HEK293 (cell line): Measurements from ENCODE around the gene DCST2.

Experiments
- CTCF ChIA-PET: fragments of 350-600 bp; formaldehyde crosslinking; extraction: SDS; loops from one replicate; lab custom pipeline; 2021; ENCODE audit warnings: antibody characterized with exemption; lab: Yijun Ruan, JAX
- POLR2A ChIA-PET: fragments of 300-600 bp; formaldehyde crosslinking; extraction: SDS; loops from one replicate; lab custom pipeline; 2020; ENCODE audit warnings: antibody characterized with exemption, inconsistent platforms; lab: Yijun Ruan, JAX
- H3K27ac ChIP-seq: fragments of 200-500 bp; sonication (Bioruptor generic); 2 replicates; pipeline ENCODE4 v1.5.1; 2014; ENCODE audit warnings: low read depth, low read length, control low read depth, inconsistent platforms; ENCODE audit errors: extremely low read depth
- H3K36me3 ChIP-seq, 2 experiments: fragments of 200-500 bp in 1 of 2; sonication (Bioruptor generic) in 1 of 2; 1 replicate in 1 of 2; 2 replicates in 1 of 2; pipeline ENCODE4 v1.5.1; 2014 to 2017; ENCODE audit warnings: inconsistent platforms in 2 of 2, low read length in 2 of 2; ENCODE audit not compliant: control insufficient read depth in 2 of 2, insufficient read depth in 1 of 2
- H3K4me1 ChIP-seq: fragments of 200-500 bp; sonication (Bioruptor generic); 2 replicates; pipeline ENCODE4 v1.5.1; 2014; ENCODE audit warnings: mild to moderate bottlenecking, low read length, inconsistent platforms; ENCODE audit not compliant: control insufficient read depth, insufficient read depth
- H3K4me3 ChIP-seq: 2 replicates; pipeline ENCODE4 v1.5.1; 2011; ENCODE audit warnings: low read depth, mild to moderate bottlenecking, control low read depth, low read length, moderate library complexity
- H3K9me3 ChIP-seq: fragments of 200-500 bp; sonication (Bioruptor generic); 2 replicates; pipeline ENCODE4 v1.5.1; 2014; ENCODE audit warnings: low read depth, low read length, inconsistent platforms; ENCODE audit not compliant: control insufficient read depth, insufficient read depth
- CTCF ChIP-seq: fragments of 450-650 bp; formaldehyde crosslinking; IDR thresholded peaks from 2 replicates; pipeline ENCODE4 v1.5.1; 2016; ENCODE audit warnings: missing biosample characterization, missing genetic modification characterization
- HIC1 ChIP-seq: fragments of 450-650 bp; formaldehyde crosslinking; IDR thresholded peaks from 2 replicates; pipeline ENCODE4 v1.5.1; 2016; ENCODE audit warnings: missing biosample characterization, missing genetic modification characterization
- HOXC10 ChIP-seq: sonication (generic); formaldehyde crosslinking; IDR thresholded peaks from 2 replicates; pipeline ENCODE4 v1.8.1; 2023; ENCODE audit warnings: mild to moderate bottlenecking, missing genetic modification reagents
- KLF16 ChIP-seq: fragments of 450-650 bp; formaldehyde crosslinking; IDR thresholded peaks from 2 replicates; pipeline ENCODE4 v1.5.1; 2017; ENCODE audit warnings: missing biosample characterization, missing genetic modification characterization
- SP7 ChIP-seq: fragments of 450-650 bp; formaldehyde crosslinking; IDR thresholded peaks from 2 replicates; pipeline ENCODE4 v1.5.1; 2016; ENCODE audit warnings: missing biosample characterization, missing genetic modification characterization
- TCF7L2 ChIP-seq: IDR thresholded peaks from 2 replicates; pipeline ENCODE4 v1.6.1; 2011; ENCODE audit warnings: low read depth, mild to moderate bottlenecking, inconsistent platforms, low read length, moderate library complexity, borderline replicate concordance
- ZBTB20 ChIP-seq: fragments of 450-650 bp; formaldehyde crosslinking; IDR thresholded peaks from 2 replicates; pipeline ENCODE4 v1.5.1; 2016; ENCODE audit warnings: missing biosample characterization, missing genetic modification characterization
- ZNF121 ChIP-seq: fragments of 450-650 bp; formaldehyde crosslinking; IDR thresholded peaks from 2 replicates; pipeline ENCODE4 v1.5.1; 2016; ENCODE audit warnings: missing biosample characterization, missing genetic modification characterization
- ZNF433 ChIP-seq: fragments of 450-650 bp; formaldehyde crosslinking; IDR thresholded peaks from 2 replicates; pipeline ENCODE4 v1.5.1; 2016; ENCODE audit warnings: missing biosample characterization, missing genetic modification characterization, low read depth
- ZNF501 ChIP-seq: fragments of 450-650 bp; formaldehyde crosslinking; IDR thresholded peaks from 2 replicates; pipeline ENCODE4 v1.5.1; 2016; ENCODE audit warnings: missing biosample characterization, missing genetic modification characterization
- ZNF548 ChIP-seq: fragments of 450-650 bp; formaldehyde crosslinking; IDR thresholded peaks from 2 replicates; pipeline ENCODE4 v1.5.1; 2016; ENCODE audit warnings: missing biosample characterization, missing genetic modification characterization
- ZNF561 ChIP-seq: fragments of 450-650 bp; IDR thresholded peaks from 2 replicates; pipeline ENCODE4 v1.5.1; 2018; ENCODE audit warnings: missing biosample characterization, missing genetic modification characterization, borderline replicate concordance
- ZNF585B ChIP-seq: fragments of 450-650 bp; formaldehyde crosslinking; IDR thresholded peaks from 2 replicates; pipeline ENCODE4 v1.5.1; 2016; ENCODE audit warnings: missing biosample characterization, missing genetic modification characterization
- ZNF830 ChIP-seq: fragments of 450-650 bp; IDR thresholded peaks from 2 replicates; pipeline ENCODE4 v1.5.0; 2018; ENCODE audit warnings: missing biosample characterization, missing genetic modification characterization, low read depth, mild to moderate bottlenecking, moderate library complexity
- TF ChIP-seq, protein P1 (sequence below): fragments of 450-650 bp; formaldehyde crosslinking; IDR thresholded peaks from 2 replicates; pipeline ENCODE4 v1.5.1; 2016; ENCODE audit warnings: missing biosample characterization, missing genetic modification characterization

The DCST2 gene

DNA sequence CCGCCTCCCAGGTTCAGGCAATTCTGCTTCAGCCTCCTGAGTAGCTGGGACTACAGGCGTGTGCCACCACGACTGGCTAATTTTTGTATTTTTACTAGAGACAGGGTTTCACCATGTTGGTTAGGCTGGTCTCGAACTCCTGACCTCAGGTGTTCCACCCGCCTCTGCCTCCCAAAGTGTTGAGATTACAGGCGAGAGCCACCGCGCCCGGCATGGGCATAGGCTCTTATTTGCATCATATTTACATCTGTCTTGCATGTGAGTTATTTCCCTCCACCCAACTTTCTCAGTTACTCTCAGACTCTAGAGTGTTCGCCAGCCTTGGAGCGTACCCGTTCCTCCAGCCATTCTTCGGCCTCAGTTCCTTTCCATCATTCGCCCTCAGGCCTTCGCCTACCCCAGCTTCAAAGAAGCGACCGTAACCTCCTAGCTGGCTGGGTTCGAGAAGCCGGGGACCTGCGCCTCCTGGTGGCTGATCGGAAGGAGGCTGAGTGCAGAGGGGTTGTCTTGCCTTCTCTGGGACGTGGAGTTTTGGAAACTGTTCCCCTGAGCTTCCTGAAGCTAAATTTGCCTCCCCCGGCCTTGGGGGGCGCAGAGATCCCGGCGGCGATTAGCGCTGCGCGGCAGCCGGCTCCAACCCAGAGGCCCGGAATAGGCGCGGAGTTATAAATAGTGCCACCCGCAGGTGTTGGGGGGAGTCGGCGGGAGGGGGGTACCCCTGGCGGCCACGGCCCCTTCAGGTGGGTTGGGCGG lies 34.6 kb downstream of the DCST2 start (continued):
- TF ChIP-seq ZNF830 (tag by site-specific recombination) (no peak), ZNF561 (tag by site-specific recombination) (peak; percentile 41; the same call in 1 of the 2 replicates), ZNF548 (no peak), TCF7L2 (peak; percentile 80; the same call in 1 of the 2 replicates), HOXC10 (CRISPR knock-in tag) (no peak), HIC1 (no peak; the same call in 1 of the 2 replicates), ZNF585B (no peak), ZNF501 (tag by site-specific recombination) (peak; percentile 65; the same call in 1 of the 2 replicates)
- TF ChIP-seq, protein P1, sequence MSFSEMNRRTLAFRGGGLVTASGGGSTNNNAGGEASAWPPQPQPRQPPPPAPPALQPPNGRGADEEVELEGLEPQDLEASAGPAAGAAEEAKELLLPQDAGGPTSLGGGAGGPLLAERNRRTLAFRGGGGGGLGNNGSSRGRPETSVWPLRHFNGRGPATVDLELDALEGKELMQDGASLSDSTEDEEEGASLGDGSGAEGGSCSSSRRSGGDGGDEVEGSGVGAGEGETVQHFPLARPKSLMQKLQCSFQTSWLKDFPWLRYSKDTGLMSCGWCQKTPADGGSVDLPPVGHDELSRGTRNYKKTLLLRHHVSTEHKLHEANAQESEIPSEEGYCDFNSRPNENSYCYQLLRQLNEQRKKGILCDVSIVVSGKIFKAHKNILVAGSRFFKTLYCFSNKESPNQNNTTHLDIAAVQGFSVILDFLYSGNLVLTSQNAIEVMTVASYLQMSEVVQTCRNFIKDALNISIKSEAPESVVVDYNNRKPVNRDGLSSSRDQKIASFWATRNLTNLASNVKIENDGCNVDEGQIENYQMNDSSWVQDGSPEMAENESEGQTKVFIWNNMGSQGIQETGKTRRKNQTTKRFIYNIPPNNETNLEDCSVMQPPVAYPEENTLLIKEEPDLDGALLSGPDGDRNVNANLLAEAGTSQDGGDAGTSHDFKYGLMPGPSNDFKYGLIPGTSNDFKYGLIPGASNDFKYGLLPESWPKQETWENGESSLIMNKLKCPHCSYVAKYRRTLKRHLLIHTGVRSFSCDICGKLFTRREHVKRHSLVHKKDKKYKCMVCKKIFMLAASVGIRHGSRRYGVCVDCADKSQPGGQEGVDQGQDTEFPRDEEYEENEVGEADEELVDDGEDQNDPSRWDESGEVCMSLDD (tag by site-specific recombination): peak; percentile 66

- Histone ChIP-seq H3K9me3 (no peaks in the 10 kb centered on the region), H3K4me1 (peaks cover 6% of the 10 kb centered on the region), H3K36me3 (no peaks in the 10 kb centered on the region), H3K4me3 (no peak overlapping the region), H3K27ac (no peak overlapping the region)
- ChIA-PET POLR2A (interaction anchor here (0.8 to 1.8 kb wide), 4 partner anchors 14 to 37 kb away, joined by 3 to 8 read pairs (median 4); partner anchors contain the start of genes FLAD1 and PYGO2), CTCF (interaction anchor here (0.6 to 8.9 kb wide), 17 partner anchors 8 to 63 kb away, joined by 3 to 55 read pairs (median 7); partner anchors contain the start of genes FLAD1, PBXIP1, PYGO2 and SHC1)
- TF ChIP-seq CTCF (no peak), ZNF121 (no peak), ZNF433 (tag by site-specific recombination) (no peak), SP7 (no peak), ZBTB20 (no peak), KLF16 (tag by site-specific recombination) (no peak)
These were observed 35.3 kb downstream of the DCST2 start for GRCh38 chr1:154998201-154998780.
